ENCODE data around the gene CARD10. TPM values are rescaled to one million over a fixed set of nuclear protein-coding genes. Genes with fewer than 3 reads are reported as not detected.

CARD10 gene
- total and polyA plus RNA-seq, 2 of the 13 experiments (the other 11 are each of a cell fraction or from before 2014, with no cell fraction given) = 35.2 to 55.8 TPM

DNA sequence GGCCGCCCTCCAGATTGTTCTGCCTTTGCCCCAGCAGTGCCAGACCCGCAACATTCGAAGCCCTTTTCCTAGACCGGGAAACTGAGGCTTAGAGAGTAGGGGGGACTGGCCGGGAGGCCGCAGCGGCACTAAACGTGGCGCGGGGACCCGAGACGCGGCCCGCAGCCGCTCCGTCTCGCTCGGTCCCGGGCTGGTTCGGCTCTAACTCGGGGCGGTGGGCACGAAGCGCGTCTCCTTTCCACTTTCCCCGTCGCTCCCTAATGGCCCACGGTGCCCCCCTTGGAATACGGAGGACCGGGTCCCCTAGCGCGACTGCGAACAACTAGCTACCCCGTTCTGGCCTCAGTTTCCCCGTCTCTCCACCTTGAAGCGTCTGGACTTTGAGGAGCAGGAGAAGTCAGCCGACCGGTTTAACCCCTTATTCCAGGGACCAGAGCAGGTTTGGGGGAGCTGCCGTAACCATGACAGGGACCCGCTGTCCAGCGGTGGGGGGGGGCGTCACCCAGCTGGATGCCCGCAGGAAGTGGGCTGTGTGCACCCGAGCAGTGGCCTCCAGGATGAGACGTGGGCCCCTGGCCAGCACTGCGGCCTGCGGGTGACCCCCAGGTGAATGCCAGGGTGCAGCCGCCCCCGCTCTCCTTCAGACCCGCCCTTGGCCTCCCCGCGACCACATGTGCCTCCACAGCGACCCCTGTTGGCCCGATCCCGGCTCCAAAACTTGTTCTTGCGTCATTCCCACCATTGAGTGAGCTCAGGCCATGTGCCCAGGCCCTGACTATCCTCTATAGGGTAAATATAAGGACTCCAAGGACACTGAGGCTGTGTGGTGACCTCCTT lies 42.2 kb upstream of the CARD10 start (continued):
- TF ChIP-seq, protein P1, sequence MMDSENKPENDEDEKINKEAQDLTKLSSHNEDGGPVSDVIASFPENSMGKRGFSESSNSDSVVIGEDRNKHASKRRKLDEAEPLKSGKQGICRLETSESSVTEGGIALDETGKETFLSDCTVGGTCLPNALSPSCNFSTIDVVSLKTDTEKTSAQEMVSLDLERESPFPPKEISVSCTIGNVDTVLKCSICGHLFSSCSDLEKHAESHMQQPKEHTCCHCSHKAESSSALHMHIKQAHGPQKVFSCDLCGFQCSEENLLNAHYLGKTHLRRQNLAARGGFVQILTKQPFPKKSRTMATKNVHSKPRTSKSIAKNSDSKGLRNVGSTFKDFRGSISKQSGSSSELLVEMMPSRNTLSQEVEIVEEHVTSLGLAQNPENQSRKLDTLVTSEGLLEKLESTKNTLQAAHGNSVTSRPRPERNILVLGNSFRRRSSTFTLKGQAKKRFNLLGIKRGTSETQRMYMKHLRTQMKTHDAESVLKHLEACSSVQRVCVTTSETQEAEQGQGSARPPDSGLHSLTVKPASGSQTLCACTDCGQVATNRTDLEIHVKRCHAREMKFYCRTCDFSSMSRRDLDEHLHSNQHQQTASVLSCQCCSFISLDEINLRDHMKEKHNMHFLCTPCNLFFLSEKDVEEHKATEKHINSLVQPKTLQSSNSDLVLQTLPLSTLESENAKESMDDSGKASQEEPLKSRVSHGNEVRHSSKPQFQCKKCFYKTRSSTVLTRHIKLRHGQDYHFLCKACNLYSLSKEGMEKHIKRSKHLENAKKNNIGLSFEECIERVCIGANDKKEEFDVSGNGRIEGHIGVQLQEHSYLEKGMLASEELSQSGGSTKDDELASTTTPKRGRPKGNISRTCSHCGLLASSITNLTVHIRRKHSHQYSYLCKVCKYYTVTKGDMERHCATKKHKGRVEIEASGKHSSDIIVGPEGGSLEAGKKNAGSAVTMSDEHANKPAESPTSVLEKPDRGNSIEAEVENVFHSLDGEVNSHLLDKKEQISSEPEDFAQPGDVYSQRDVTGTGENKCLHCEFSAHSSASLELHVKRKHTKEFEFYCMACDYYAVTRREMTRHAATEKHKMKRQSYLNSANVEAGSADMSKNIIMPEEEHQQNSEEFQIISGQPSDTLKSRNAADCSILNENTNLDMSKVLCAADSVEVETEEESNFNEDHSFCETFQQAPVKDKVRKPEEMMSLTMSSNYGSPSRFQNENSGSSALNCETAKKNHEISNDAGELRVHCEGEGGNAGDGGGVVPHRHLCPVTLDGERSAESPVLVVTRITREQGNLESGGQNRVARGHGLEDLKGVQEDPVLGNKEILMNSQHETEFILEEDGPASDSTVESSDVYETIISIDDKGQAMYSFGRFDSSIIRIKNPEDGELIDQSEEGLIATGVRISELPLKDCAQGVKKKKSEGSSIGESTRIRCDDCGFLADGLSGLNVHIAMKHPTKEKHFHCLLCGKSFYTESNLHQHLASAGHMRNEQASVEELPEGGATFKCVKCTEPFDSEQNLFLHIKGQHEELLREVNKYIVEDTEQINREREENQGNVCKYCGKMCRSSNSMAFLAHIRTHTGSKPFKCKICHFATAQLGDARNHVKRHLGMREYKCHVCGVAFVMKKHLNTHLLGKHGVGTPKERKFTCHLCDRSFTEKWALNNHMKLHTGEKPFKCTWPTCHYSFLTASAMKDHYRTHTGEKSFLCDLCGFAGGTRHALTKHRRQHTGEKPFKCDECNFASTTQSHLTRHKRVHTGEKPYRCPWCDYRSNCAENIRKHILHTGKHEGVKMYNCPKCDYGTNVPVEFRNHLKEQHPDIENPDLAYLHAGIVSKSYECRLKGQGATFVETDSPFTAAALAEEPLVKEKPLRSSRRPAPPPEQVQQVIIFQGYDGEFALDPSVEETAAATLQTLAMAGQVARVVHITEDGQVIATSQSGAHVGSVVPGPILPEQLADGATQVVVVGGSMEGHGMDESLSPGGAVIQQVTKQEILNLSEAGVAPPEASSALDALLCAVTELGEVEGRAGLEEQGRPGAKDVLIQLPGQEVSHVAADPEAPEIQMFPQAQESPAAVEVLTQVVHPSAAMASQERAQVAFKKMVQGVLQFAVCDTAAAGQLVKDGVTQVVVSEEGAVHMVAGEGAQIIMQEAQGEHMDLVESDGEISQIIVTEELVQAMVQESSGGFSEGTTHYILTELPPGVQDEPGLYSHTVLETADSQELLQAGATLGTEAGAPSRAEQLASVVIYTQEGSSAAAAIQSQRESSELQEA (CRISPR knock-in tag; IDR thresholded peaks at IDR 0.05; ENCODE audit: not compliant biosample characterization) = peak; percentile 42
- TF ChIP-seq, protein P2, sequence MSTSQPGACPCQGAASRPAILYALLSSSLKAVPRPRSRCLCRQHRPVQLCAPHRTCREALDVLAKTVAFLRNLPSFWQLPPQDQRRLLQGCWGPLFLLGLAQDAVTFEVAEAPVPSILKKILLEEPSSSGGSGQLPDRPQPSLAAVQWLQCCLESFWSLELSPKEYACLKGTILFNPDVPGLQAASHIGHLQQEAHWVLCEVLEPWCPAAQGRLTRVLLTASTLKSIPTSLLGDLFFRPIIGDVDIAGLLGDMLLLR (CRISPR knock-in tag; IDR thresholded peaks at IDR 0.05) = peak; percentile 64; the same call in 1 of the 2 replicates
- TF ChIP-seq, protein P3, sequence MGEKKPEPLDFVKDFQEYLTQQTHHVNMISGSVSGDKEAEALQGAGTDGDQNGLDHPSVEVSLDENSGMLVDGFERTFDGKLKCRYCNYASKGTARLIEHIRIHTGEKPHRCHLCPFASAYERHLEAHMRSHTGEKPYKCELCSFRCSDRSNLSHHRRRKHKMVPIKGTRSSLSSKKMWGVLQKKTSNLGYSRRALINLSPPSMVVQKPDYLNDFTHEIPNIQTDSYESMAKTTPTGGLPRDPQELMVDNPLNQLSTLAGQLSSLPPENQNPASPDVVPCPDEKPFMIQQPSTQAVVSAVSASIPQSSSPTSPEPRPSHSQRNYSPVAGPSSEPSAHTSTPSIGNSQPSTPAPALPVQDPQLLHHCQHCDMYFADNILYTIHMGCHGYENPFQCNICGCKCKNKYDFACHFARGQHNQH (CRISPR knock-in tag; IDR thresholded peaks at IDR 0.05) = peak; percentile 91; the same call in 1 of the 2 replicates
- TF ChIP-seq, protein P4, sequence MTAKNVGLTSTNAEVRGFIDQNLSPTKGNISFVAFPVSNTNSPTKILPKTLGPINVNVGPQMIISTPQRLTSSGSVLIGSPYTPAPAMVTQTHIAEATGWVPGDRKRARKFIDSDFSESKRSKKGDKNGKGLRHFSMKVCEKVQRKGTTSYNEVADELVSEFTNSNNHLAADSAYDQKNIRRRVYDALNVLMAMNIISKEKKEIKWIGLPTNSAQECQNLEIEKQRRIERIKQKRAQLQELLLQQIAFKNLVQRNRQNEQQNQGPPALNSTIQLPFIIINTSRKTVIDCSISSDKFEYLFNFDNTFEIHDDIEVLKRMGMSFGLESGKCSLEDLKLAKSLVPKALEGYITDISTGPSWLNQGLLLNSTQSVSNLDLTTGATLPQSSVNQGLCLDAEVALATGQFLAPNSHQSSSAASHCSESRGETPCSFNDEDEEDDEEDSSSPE (CRISPR knock-in tag; IDR thresholded peaks at IDR 0.05) = peak; percentile 86
- TF ChIP-seq ZNF737 (CRISPR knock-in tag; IDR thresholded peaks at IDR 0.05; ENCODE audit: borderline replicate concordance) (0 out of 2 replicates have a peak, but pooled peaks have one; percentile 12), ZNF501 (CRISPR knock-in tag; IDR thresholded peaks at IDR 0.05) (peak; percentile 69; the same call in 1 of the 2 replicates), NPAS2 (CRISPR knock-in tag; IDR thresholded peaks at IDR 0.05; ENCODE audit: borderline replicate concordance) (no peak), REL (CRISPR knock-in tag; conservative IDR thresholded peaks at IDR 0.05) (no peak), ZNF382 (CRISPR knock-in tag; IDR thresholded peaks at IDR 0.05; ENCODE audit: borderline replicate concordance) (no peak), ZC3H13 (CRISPR knock-in tag; IDR thresholded peaks at IDR 0.05) (peak; percentile 83), TEAD2 (CRISPR knock-in tag; IDR thresholded peaks at IDR 0.05) (no peak), ZNF180 (CRISPR knock-in tag; IDR thresholded peaks at IDR 0.05; ENCODE audit: borderline replicate concordance, low read depth) (0 out of 2 replicates have a peak, but pooled peaks have one; percentile 16), ZNF232 (CRISPR knock-in tag; IDR thresholded peaks at IDR 0.05; ENCODE audit: borderline replicate concordance) (peak; percentile 95), XRCC5 (optimal IDR thresholded peaks at IDR 0.05; ENCODE audit: low read length) (peak; percentile 81), ZNF335 (CRISPR knock-in tag; IDR thresholded peaks at IDR 0.05) (peak; percentile 46; the same call in 1 of the 2 replicates)

Measured in HepG2 (cell line).